Amygdala (tissue), 56 donors: ENCODE results near the gene HBP1.

Experiments
- DNase-seq, 56 donors: peaks; one replicate each; lab custom pipeline; 2025; lab: John Stamatoyannopoulos, UW

The HBP1 gene

DNA sequence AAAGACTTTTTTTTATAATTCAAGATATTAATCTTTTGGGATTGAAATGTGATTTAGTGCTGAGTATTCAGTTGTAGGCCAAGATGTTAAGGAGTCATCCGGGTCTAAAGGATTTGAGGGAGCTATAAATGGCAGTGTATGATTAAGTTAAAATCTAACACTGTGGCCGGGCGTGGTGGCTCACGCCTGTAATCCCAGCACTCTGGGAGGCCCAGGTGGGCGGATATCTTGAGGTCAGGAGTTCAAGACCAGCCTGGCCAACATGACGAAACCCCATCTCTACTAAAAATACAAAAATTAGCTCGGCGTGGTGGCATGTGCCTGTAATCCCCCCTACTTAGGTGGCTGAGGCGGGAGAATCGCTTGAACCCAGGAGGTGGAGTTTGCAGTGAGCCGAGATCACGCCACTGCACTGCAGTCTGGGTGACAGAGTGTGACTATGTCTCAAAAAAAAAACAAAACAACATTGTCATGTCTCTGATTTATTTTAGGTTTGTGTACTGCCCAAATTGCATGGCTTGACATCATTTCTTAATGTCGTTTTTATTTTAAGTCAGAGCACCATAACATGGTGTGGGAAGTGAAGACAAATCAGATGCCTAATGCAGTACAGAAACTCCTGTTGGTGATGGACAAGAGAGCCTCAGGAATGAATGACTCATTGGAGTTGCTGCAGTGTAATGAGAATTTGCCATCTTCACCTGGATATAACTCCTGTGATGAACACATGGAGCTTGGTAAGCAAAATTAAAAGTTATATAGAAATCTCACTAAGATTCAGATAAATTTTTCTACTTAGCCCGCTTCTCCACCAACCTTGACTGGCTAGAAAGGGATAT, 10.7 kb downstream of the HBP1 start:
- no peak for DNase-seq

DNA sequence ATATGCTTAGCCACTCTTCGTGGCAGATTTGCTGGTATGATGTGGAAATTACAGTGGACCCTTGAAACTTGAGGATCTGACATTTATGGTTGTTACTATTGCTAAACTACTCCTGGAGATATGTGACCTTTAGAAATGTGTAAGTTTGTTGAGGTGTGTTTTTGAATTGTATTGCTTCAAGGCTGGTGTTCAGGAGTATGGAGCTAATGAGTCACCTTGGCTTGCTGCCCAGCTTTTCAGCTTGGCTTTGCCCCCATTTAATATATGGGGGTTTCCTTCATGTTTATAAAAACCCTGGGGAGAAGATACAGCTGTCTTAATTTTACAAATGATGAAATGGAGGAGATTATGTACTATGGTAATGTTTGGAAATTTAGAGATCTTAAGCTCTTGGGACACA, 11.6 kb downstream of the HBP1 start:
- DNase-seq, result peak in 2 of 56 donors; percentile 5 to 16

- no peak for DNase-seq
Measured at GRCh38 chr7:107181172-107181571, 12.4 kb downstream of the HBP1 start.

DNA sequence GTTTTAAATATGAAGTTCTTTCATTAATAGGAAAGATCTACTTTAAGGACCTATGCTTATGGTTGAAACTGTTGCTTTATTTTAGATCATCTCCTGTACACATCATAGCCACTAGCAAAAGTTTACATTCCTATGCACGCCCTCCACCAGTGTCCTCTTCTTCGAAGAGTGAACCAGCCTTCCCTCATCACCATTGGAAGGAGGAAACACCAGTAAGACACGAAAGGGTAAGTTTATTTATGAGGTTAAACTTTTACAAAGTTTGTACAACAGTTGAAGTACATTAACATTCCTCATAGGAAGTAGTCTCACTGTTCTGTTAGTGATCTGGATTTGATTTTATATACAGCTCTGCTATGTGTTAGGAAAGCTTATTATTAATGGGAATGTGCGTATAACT, 16.9 kb downstream of the HBP1 start:
- no peak for DNase-seq

DNA sequence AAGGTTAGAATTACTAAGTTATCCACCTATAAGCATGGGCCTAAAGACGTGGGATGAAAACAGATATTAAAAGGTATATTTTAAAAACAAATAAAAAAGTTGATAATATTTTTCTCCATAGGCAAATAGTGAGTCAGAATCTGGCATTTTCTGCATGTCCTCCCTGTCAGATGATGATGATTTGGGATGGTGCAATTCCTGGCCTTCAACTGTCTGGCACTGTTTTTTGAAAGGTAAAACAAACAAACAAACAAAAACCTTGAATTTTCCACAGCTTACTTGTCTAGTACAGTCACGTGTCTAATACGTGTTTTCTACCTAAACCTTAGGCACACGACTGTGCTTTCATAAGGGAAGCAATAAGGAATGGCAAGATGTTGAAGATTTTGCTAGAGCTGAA, 17.4 kb downstream of the HBP1 start:
- no peak for DNase-seq

GRCh38 chr7:107187774-107188173, 19.0 kb downstream of the HBP1 start:
- DNase-seq, result no peak

- DNase-seq, result no peak
Measured at GRCh38 chr7:107190090-107190489, 21.3 kb downstream of the HBP1 start.

- no peak for DNase-seq
Measured at GRCh38 chr7:107194052-107194451, 25.2 kb downstream of the HBP1 start.

- DNase-seq, result no peak
Measured at GRCh38 chr7:107196834-107197610, 28.2 kb downstream of the HBP1 start.

- peak in 15 of 56 donors; percentile 4 to 50 (median 19) for DNase-seq
Measured at GRCh38 chr7:107201795-107202450, 33.1 kb downstream of the HBP1 start.

DNA sequence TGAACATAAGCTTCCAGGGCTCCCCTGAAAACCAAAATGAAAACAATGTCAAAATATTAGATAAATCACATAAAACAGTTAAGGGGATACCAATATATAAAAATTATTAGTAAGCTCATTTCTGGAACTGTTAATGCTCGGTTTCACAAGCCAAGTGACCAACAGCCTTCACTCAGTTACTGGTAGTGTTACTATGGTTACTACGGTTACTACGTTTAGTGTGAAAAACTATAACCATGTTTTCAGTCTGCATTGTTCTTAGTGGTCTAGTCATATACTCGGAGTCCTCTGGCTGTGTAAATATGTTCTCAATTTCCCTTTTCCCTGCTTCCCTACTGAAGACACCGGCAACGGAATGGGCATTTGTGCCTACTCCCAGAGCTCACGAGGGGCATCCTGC, 34.8 kb downstream of the HBP1 start:
- no peak for DNase-seq

- no peak for DNase-seq
Measured at GRCh38 chr7:107206136-107206535, 37.3 kb downstream of the HBP1 start.

GRCh38 chr7:107206706-107207105, 37.9 kb downstream of the HBP1 start:
- DNase-seq, result no peak

- DNase-seq, result peak in 1 of 56 donors; percentile 10
Measured at GRCh38 chr7:107207459-107207858, 38.7 kb downstream of the HBP1 start.

GRCh38 chr7:107208024-107208521, 39.3 kb downstream of the HBP1 start:
- DNase-seq, result peak in 1 of 56 donors; percentile 16

DNA sequence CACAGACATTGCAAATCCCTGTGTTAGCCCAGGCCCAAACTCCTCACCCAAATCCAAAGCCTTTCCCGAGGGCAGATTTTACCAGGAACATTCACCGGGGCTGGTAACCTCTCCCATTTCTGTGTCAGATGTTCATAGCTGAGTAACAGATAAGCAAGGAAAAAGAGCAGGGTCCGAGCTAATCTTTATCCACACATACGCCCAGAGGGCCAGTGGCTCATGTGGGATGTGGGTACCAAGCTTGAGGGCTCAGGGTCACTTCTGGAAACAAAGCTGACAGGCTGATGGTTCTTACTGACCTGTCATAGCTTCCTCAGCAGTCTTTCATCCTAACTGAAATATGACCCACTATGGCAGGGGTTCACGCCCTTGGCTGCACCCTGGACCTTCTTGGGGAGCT, 39.8 kb downstream of the HBP1 start:
- DNase-seq, result no peak

DNA sequence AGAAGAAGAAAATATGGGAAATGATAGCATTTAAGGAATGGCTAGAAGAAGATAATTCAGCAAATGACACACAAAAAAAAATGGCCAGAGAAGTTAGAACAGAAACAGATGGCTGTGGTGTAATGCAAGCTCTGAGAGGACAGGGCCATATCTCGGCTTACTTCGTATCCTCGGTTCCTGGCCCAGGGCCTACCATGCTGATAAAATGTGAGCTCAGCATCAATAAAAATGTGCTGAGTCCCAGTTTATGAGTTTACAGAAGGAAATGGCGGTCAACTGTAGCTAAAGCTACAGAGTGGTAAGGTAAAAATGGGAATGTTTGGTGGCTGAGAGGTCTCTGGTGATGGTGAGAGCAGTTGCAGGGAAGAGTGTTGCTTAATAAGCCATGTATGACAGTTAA, 40.8 kb downstream of the HBP1 start:
- no peak for DNase-seq

DNA sequence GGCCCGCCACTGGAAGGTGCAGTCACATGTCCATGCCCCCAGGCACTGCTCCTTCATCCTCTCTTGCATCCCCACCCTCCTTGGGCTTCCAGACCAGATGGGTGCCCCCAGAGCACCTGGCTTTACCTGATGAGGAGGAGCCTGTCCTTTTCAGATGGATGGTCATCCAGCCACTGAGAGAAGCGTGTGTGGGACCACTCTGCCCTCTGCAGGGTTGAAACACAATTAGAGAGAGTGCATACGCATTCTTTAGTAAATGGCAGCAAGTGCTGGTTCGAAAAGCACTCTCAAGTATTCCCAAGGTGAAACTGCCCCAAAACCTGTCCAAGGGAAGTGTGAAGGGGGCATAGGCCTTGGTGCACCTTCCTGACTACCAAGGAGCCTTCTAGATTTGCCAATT, 41.6 kb downstream of the HBP1 start:
- DNase-seq, result no peak

DNA sequence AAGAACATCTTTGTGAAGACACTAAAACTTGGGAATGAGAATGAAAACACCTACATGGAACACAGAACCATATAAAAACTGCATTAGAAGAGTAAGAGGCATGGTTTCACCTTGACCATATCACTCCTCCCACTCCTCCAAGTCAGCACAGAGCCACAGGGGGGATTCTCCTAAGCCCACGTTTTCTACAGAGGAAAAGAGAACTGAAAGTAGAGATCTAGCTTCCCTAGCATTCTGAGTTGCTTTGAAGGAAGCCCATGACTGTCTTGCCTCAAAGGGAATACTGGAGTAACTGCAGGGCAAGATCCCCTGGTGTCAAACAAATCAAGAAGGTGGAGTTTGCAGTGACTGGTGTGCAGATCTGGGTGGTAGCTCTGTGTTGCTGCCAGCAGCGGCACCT, 43.9 kb downstream of the HBP1 start:
- no peak for DNase-seq

- no peak for DNase-seq
Measured at GRCh38 chr7:107213193-107213788, 44.5 kb downstream of the HBP1 start.

GRCh38 chr7:107213945-107214344, 45.1 kb downstream of the HBP1 start:
- no peak for DNase-seq
